ENCODE results near the gene MPP3. TPM values are rescaled to one million over a fixed set of nuclear protein-coding genes. Genes with fewer than 3 reads are reported as not detected.

Gene MPP3
- total RNA-seq, 1 donor from 2014 or later, result 36.7 TPM

- FAIRE-seq (no peak), DNase-seq (ENCODE audit: low spot score in 2 of 2) (no peak)
These were observed 75.7 kb downstream of the MPP3 start for GRCh38 chr17:43757171-43757660.

DNA sequence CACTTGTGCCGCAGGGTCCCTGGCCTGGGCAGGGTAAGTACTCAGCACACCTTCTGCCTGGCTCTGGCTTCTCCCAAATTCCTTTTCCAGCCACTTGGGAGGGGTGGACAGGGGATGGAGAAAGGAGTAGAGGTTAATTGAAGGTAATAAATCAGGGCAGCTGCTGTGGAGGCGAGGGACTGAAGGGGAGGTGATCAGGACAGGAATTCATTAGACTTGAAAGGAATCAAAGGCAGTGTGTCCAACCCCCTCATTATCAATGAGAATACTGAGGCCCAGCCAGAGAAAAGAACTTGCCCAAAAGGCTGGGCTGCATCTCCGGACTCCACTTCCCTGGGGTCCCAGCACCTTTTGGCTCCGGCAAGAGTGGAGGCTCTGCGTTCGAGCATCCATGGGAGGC, 76.7 kb downstream of the MPP3 start:
- FAIRE-seq, result no peak

GRCh38 chr17:43755389-43755875, 77.5 kb downstream of the MPP3 start:
- peak in 1 of 2 donors; percentile 40 for DNase-seq (ENCODE audit: low spot score in 2 of 2)
- FAIRE-seq, result no peak

More for the DNA sequence above, 76.7 kb downstream of the MPP3 start:
- no peak for DNase-seq (ENCODE audit: low spot score in 2 of 2)

GRCh38 chr17:43754947-43755346, 78.0 kb downstream of the MPP3 start:
- FAIRE-seq (no peak), DNase-seq (ENCODE audit: low spot score in 2 of 2) (no peak)

- DNase-seq (ENCODE audit: low spot score in 2 of 2) (no peak), FAIRE-seq (no peak)
These were observed 79.3 kb downstream of the MPP3 start for GRCh38 chr17:43753493-43754129.

Other genes starting within 250 kb of the MPP3 start
- 0.41 TPM for gene MEOX1, start 171.2 kb downstream of the MPP3 start, total RNA-seq
- gene SOST, start 74.4 kb downstream of the MPP3 start, total RNA-seq, result not detected
- 33.0 TPM for gene DUSP3, start 54.2 kb downstream of the MPP3 start, total RNA-seq
- gene CFAP97D1, start 52.7 kb downstream of the MPP3 start, total RNA-seq, result not detected
- gene CD300LG, start 14.0 kb upstream of the MPP3 start, total RNA-seq, result not detected
- gene MPP2, start 74.4 kb upstream of the MPP3 start, total RNA-seq, result 13.9 TPM
- gene PPY, start 109.3 kb upstream of the MPP3 start, total RNA-seq, result not detected
- not detected for gene PYY, start 120.8 kb upstream of the MPP3 start, total RNA-seq
- gene NAGS, start 171.5 kb upstream of the MPP3 start, total RNA-seq, result 0.41 TPM
- 41.2 TPM for gene TMEM101, start 181.8 kb upstream of the MPP3 start, total RNA-seq
- 26.5 TPM for gene LSM12, start 233.5 kb upstream of the MPP3 start, total RNA-seq
- gene G6PC3, start 237.6 kb upstream of the MPP3 start, total RNA-seq, result 11.4 TPM